ENCODE measurements around the gene C7orf33.

GRCh38 chr7:148630078-148630477, 39.5 kb downstream of the C7orf33 start:
- no peak for TF ChIP-seq CTCF (IDR thresholded peaks at IDR 0.05; ENCODE audit: insufficient read depth, low read depth, low read length)
- no peak for TF ChIP-seq EZH2 (IDR thresholded peaks at IDR 0.05; ENCODE audit: insufficient read depth, low read length)
